Measurements from ENCODE around the gene SKAP1.
A peak's percentile ranks its signal among the peaks of the same experiment; 100 is the strongest.
"Not testable (repeated sequence)": the region's sequence is repeated elsewhere in the genome, so short reads cannot be mapped to it uniquely, and the experiment has no call there.

SKAP1 gene

GRCh38 chr17:48409607-48410006 lies 20.4 kb downstream of the SKAP1 start:
- DNase-seq = no peak

- DNase-seq = no peak
Measured at GRCh38 chr17:48406936-48407567, 23.0 kb downstream of the SKAP1 start.

- DNase-seq = no peak
Measured at GRCh38 chr17:48394821-48395220, 35.2 kb downstream of the SKAP1 start.

- DNase-seq = no peak
Measured at GRCh38 chr17:48393283-48393682, 36.7 kb downstream of the SKAP1 start.

- no peak for DNase-seq
Measured at GRCh38 chr17:48392857-48393256, 37.2 kb downstream of the SKAP1 start.

GRCh38 chr17:48391444-48391843 lies 38.6 kb downstream of the SKAP1 start:
- DNase-seq = no peak

- no peak for DNase-seq
Measured at GRCh38 chr17:48389903-48390302, 40.1 kb downstream of the SKAP1 start.

GRCh38 chr17:48388955-48389743 lies 40.9 kb downstream of the SKAP1 start:
- DNase-seq = no peak

- no peak for DNase-seq
Measured at GRCh38 chr17:48386826-48387225, 43.2 kb downstream of the SKAP1 start.

- no peak for DNase-seq
Measured at GRCh38 chr17:48385319-48385718, 44.7 kb downstream of the SKAP1 start.

- no peak for DNase-seq
Measured at GRCh38 chr17:48384164-48384563, 45.9 kb downstream of the SKAP1 start.

- DNase-seq = peak; percentile 15
Measured at GRCh38 chr17:48382989-48383388, 47.0 kb downstream of the SKAP1 start.

- DNase-seq = no peak
Measured at GRCh38 chr17:48378708-48379392, 51.2 kb downstream of the SKAP1 start.

- no peak for DNase-seq
Measured at GRCh38 chr17:48378238-48378637, 51.8 kb downstream of the SKAP1 start.

- DNase-seq = no peak
Measured at GRCh38 chr17:48376682-48377325, 53.2 kb downstream of the SKAP1 start.

GRCh38 chr17:48375356-48375755 lies 54.7 kb downstream of the SKAP1 start:
- no peak for DNase-seq

GRCh38 chr17:48374650-48375230 lies 55.3 kb downstream of the SKAP1 start:
- peak; percentile 50 for DNase-seq

GRCh38 chr17:48373883-48374282 lies 56.1 kb downstream of the SKAP1 start:
- DNase-seq = no peak

GRCh38 chr17:48373130-48373830 lies 56.7 kb downstream of the SKAP1 start:
- no peak for DNase-seq

GRCh38 chr17:48368967-48369366 lies 61.0 kb downstream of the SKAP1 start:
- DNase-seq = not testable (repeated sequence)

GRCh38 chr17:48368352-48368908 lies 61.6 kb downstream of the SKAP1 start:
- no peak for DNase-seq

GRCh38 chr17:48363161-48363560 lies 66.9 kb downstream of the SKAP1 start:
- no peak for DNase-seq
